Measurements from ENCODE around the gene FXR2.

DNA sequence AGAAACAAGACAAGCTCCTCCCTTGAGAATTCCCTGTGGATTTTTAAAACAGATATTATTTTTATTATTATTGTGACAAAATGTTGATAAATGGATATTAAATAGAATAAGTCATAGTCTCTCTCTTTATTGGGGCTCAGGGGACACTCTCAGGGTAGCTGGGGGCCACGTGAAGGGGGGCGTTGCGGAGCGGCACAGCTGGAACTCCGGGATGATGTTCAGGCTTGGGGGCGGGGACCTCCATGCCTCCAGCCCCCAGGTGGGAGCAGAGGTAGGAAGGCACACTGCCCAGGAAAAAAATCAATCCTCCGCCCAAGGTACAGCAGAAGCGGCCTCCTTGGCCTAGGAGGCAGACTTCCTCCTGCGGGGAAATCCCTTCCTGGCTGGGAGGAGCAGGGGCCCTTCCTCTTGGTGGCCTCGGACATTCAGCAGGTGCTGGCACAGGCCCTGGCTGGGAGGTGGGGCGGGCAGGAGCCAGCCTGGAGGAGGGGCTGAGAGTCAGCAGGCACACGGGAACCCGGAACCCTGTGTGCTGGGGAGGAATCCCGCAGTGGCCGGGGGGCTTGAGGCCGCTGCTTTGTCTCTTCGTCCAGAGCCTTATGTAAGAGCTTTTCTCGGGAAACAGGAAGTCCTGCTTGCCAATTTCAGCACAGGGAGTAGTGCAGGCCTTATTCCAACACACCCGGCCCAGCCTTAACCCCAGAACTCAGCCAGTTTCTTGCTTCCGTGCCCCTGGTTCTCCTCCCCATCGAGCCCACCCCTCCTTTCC lies 56.7 kb downstream of the FXR2 start:
- TF ChIP-seq EZH2 (IDR thresholded peaks at IDR 0.05; ENCODE audit: borderline replicate concordance, low read depth, low read length, severe bottlenecking), result no peak
- TF ChIP-seq POLR2AphosphoS5 (IDR thresholded peaks at IDR 0.05; ENCODE audit: insufficient read depth, low read depth, low read length), result peak; percentile 69
- TF ChIP-seq, protein P1, sequence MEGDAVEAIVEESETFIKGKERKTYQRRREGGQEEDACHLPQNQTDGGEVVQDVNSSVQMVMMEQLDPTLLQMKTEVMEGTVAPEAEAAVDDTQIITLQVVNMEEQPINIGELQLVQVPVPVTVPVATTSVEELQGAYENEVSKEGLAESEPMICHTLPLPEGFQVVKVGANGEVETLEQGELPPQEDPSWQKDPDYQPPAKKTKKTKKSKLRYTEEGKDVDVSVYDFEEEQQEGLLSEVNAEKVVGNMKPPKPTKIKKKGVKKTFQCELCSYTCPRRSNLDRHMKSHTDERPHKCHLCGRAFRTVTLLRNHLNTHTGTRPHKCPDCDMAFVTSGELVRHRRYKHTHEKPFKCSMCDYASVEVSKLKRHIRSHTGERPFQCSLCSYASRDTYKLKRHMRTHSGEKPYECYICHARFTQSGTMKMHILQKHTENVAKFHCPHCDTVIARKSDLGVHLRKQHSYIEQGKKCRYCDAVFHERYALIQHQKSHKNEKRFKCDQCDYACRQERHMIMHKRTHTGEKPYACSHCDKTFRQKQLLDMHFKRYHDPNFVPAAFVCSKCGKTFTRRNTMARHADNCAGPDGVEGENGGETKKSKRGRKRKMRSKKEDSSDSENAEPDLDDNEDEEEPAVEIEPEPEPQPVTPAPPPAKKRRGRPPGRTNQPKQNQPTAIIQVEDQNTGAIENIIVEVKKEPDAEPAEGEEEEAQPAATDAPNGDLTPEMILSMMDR (IDR thresholded peaks at IDR 0.05; ENCODE audit: extremely low read depth in 1 of 2, insufficient read depth in 1 of 2, low read depth in 1 of 2, low read length in 2 of 2), result no peak

Measured in endothelial cell of umbilical vein (primary cell).